PC-9 (cell line): ENCODE results near the gene CDC14B. TPM values are rescaled to one million over a fixed set of nuclear protein-coding genes. Genes with fewer than 3 reads are reported as not detected.
A peak's percentile ranks its signal among the peaks of the same experiment; 100 is the strongest.

Experiments used
- BruUV-seq: library from RNA; stranded (reverse); fragments of 400-500 nt; replicated peaks from 2 replicates; lab custom pipeline; 2021; lab: Mats Ljungman, UMichigan
- CTCF ChIA-PET: fragments of 300-600 bp; sonication (Branson Sonifier 250); formaldehyde crosslinking; loops from one replicate; lab custom pipeline; 2022; ENCODE audit warnings: antibody characterized with exemption; lab: Charles Lee
- POLR2A ChIA-PET: fragments of 300-600 bp; sonication (Branson Sonifier 250); formaldehyde crosslinking; loops from one replicate; lab custom pipeline; 2022; ENCODE audit warnings: antibody characterized with exemption; ENCODE audit not compliant: unreplicated experiment; lab: Charles Lee
- DNase-seq, 2 experiments: peaks; one replicate each; pipeline versions ENCODE4 v3.0.0 to v3.0.0-alpha.2; 2015 to 2022; ENCODE audit warnings: mixed read lengths in 1 of 2
- H2AFZ ChIP-seq: fragments of 200-600 bp; sonication (generic); 2 replicates; pipeline ENCODE4 v1.8.1; 2017; ENCODE audit warnings: antibody characterized with exemption
- H3F3A ChIP-seq: fragments of 200-600 bp; sonication (generic); 2 replicates; pipeline ENCODE4 v1.8.1; 2017; ENCODE audit warnings: antibody characterized with exemption, mild to moderate bottlenecking, low read depth; ENCODE audit not compliant: insufficient read depth
- H3K27ac ChIP-seq: fragments of 200-600 bp; sonication (generic); 2 replicates; pipeline ENCODE4 v1.6.1; 2016; ENCODE audit warnings: mixed run types
- H3K27me3 ChIP-seq: fragments of 200-600 bp; sonication (generic); 2 replicates; pipeline ENCODE4 v1.6.1; 2016; ENCODE audit warnings: low read depth, mixed run types; ENCODE audit not compliant: insufficient read depth
- H3K36me3 ChIP-seq: fragments of 200-600 bp; sonication (generic); 2 replicates; pipeline ENCODE4 v1.6.1; 2016; ENCODE audit warnings: low read depth, mixed run types
- H3K4me1 ChIP-seq: fragments of 200-600 bp; sonication (generic); replicated peaks from 2 replicates; pipeline ENCODE4 v1.6.1; 2016; ENCODE audit warnings: mixed run types; ENCODE audit not compliant: insufficient read depth
- H3K4me2 ChIP-seq: fragments of 200-600 bp; sonication (generic); 2 replicates; pipeline ENCODE4 v1.6.1; 2017; ENCODE audit warnings: mixed run types
- H3K4me3 ChIP-seq: fragments of 200-600 bp; sonication (generic); 2 replicates; pipeline ENCODE4 v1.6.1; 2016; ENCODE audit warnings: mixed run types
- H3K79me2 ChIP-seq: fragments of 200-600 bp; sonication (generic); 2 replicates; pipeline ENCODE4 v1.6.1; 2017; ENCODE audit warnings: low read depth, mixed run types
- H3K9me2 ChIP-seq: fragments of 200-600 bp; sonication (generic); 2 replicates; pipeline ENCODE4 v1.8.1; 2017; ENCODE audit warnings: mild to moderate bottlenecking; ENCODE audit not compliant: insufficient read depth
- H3K9me3 ChIP-seq: fragments of 200-600 bp; sonication (generic); 2 replicates; pipeline ENCODE4 v1.8.1; 2016; ENCODE audit warnings: low read depth; ENCODE audit not compliant: insufficient read depth
- H4K20me1 ChIP-seq: fragments of 200-600 bp; sonication (generic); 2 replicates; pipeline ENCODE4 v1.8.1; 2017; ENCODE audit not compliant: insufficient read depth
- CTCF ChIP-seq: fragments of 200-600 bp; sonication (generic); conservative IDR thresholded peaks from 2 replicates; pipeline ENCODE4 v1.6.1; 2017; ENCODE audit warnings: mixed run types, antibody characterized with exemption, mild to moderate bottlenecking, moderate library complexity
- EZH2 ChIP-seq: fragments of 200-600 bp; sonication (generic); IDR thresholded peaks from 2 replicates; pipeline ENCODE4 v1.8.0; 2017; ENCODE audit warnings: antibody characterized with exemption, low read depth
- intact Hi-C: fragments of 100-400 bp; cut with micrococcal nuclease; formaldehyde crosslinking; loops from one replicate; pipeline ENCODE4 v1.10.0; 2022; ENCODE audit not compliant: unreplicated experiment
- total RNA-seq: library from RNA; stranded (reverse); gene quantifications from 2 replicates; pipeline ENCODE4 v1.2.3, GENCODE V29; 2021

Gene CDC14B
- total RNA-seq, 1 experiment from 2014 or later: 47.2 TPM

- DNase-seq: peak in 1 of 2 experiments; percentile 50
Observed at GRCh38 chr9:96486386-96487028, 133.1 kb downstream of the CDC14B start.

GRCh38 chr9:96485280-96485679, 134.4 kb downstream of the CDC14B start:
- Histone ChIP-seq H3K27ac (no peak overlapping the region), H3K9me3 (no peaks in the 10 kb centered on the region), H3F3A (peaks cover 6% of the 10 kb centered on the region), H3K9me2 (no peaks in the 10 kb centered on the region), H4K20me1 (no peaks in the 10 kb centered on the region), H2AFZ (no peak overlapping the region), H3K27me3 (no peaks in the 10 kb centered on the region), H3K36me3 (no peaks in the 10 kb centered on the region), H3K79me2 (no peaks in the 10 kb centered on the region), H3K4me2 (no peak overlapping the region), H3K4me1 (peaks cover 17% of the 10 kb centered on the region), H3K4me3 (no peak overlapping the region)
- ChIA-PET CTCF (no interaction called here), POLR2A (no interaction called here)
- no TSS peak for BruUV-seq
- DNase-seq: no peak
- intact Hi-C loops: no loop called here
- no peak for TF ChIP-seq CTCF
- TF ChIP-seq EZH2: no peak

More at GRCh38 chr9:96486386-96487028, 133.1 kb downstream of the CDC14B start:
- Histone ChIP-seq H2AFZ (no peak overlapping the region), H3K4me2 (no peak overlapping the region; the same call in 1 of the 2 replicates), H3K36me3 (no peaks in the 10 kb centered on the region), H3F3A (peaks cover 6% of the 10 kb centered on the region), H3K9me2 (no peaks in the 10 kb centered on the region), H4K20me1 (no peaks in the 10 kb centered on the region), H3K27ac (peak overlapping the region; percentile 30; the same call in 1 of the 2 replicates), H3K4me3 (no peak overlapping the region), H3K9me3 (no peaks in the 10 kb centered on the region), H3K4me1 (peaks cover 17% of the 10 kb centered on the region), H3K79me2 (no peaks in the 10 kb centered on the region), H3K27me3 (no peaks in the 10 kb centered on the region)
- ChIA-PET POLR2A (no interaction called here), CTCF (interaction anchor here (0.6 kb wide), 1 partner anchor 54 kb away, joined by 3 read pairs; no protein-coding TSS in a partner anchor)
- no peak for TF ChIP-seq EZH2
- no peak for TF ChIP-seq CTCF
- intact Hi-C loops: no loop called here
- BruUV-seq: no TSS peak

GRCh38 chr9:96484521-96484931, 135.1 kb downstream of the CDC14B start:
- Histone ChIP-seq H4K20me1 (no peaks in the 10 kb centered on the region), H3F3A (peaks cover 6% of the 10 kb centered on the region), H3K79me2 (no peaks in the 10 kb centered on the region), H3K4me1 (peaks cover 17% of the 10 kb centered on the region), H3K9me3 (no peaks in the 10 kb centered on the region), H2AFZ (no peak overlapping the region), H3K27ac (no peak overlapping the region), H3K4me2 (no peak overlapping the region), H3K36me3 (no peaks in the 10 kb centered on the region), H3K4me3 (no peak overlapping the region), H3K9me2 (no peaks in the 10 kb centered on the region), H3K27me3 (no peaks in the 10 kb centered on the region)
- ChIA-PET CTCF (no interaction called here), POLR2A (no interaction called here)
- TF ChIP-seq EZH2: no peak
- TF ChIP-seq CTCF: no peak
- intact Hi-C loops: no loop called here
- no TSS peak for BruUV-seq
- no peak for DNase-seq
